H9 (cell line): ENCODE results near the gene RASSF8. TPM values are rescaled to one million over a fixed set of nuclear protein-coding genes. Genes with fewer than 3 reads are reported as not detected.

Source experiments
- DNase-seq: peaks from one replicate; pipeline ENCODE4 v3.0.0-alpha.2; 2017
- H2AFZ ChIP-seq: one replicate; pipeline ENCODE4 v1.6.1; 2013; ENCODE audit warnings: mild to moderate bottlenecking, low read length, control low read depth, moderate library complexity
- H2AK5ac ChIP-seq: 2 replicates; pipeline ENCODE4 v1.6.1; 2013; ENCODE audit warnings: low read length, control low read depth, mixed read lengths; ENCODE audit not compliant: insufficient read length
- H2BK120ac ChIP-seq: one replicate; pipeline ENCODE4 v1.6.1; 2013; ENCODE audit warnings: low read depth, mild to moderate bottlenecking, low read length, control low read depth, inconsistent platforms; ENCODE audit not compliant: poor library complexity, severe bottlenecking
- H2BK12ac ChIP-seq: 2 replicates; pipeline ENCODE4 v1.6.1; 2013; ENCODE audit warnings: low read length, control low read depth, mixed read lengths, low read depth; ENCODE audit not compliant: insufficient read length
- H2BK15ac ChIP-seq: 2 replicates; pipeline ENCODE4 v1.6.1; 2013; ENCODE audit warnings: low read depth, low read length, control low read depth
- H2BK20ac ChIP-seq: one replicate; pipeline ENCODE4 v1.6.1; 2013; ENCODE audit warnings: low read depth, mild to moderate bottlenecking, low read length, control low read depth, inconsistent platforms; ENCODE audit not compliant: poor library complexity, severe bottlenecking
- H2BK5ac ChIP-seq: 2 replicates; pipeline ENCODE4 v1.6.1; 2013; ENCODE audit warnings: low read length, control low read depth, mixed read lengths; ENCODE audit not compliant: insufficient read length
- H3K14ac ChIP-seq: 2 replicates; pipeline ENCODE4 v1.6.1; 2013; ENCODE audit warnings: low read length, control low read depth; ENCODE audit not compliant: insufficient read depth
- H3K18ac ChIP-seq: 2 replicates; pipeline ENCODE4 v1.6.1; 2013; ENCODE audit warnings: low read depth, mild to moderate bottlenecking, mixed read lengths, low read length, control low read depth; ENCODE audit not compliant: insufficient read length
- H3K23ac ChIP-seq: 2 replicates; pipeline ENCODE4 v1.6.1; 2013; ENCODE audit warnings: low read length, control low read depth, mixed read lengths, low read depth; ENCODE audit not compliant: insufficient read length
- H3K23me2 ChIP-seq: 2 replicates; pipeline ENCODE4 v1.6.1; 2013; ENCODE audit warnings: low read depth, mild to moderate bottlenecking, mixed read lengths, low read length, control low read depth; ENCODE audit not compliant: insufficient read length, poor library complexity, severe bottlenecking
- H3K27ac ChIP-seq: 2 replicates; pipeline ENCODE4 v1.5.1; 2013; ENCODE audit warnings: low read length, control low read depth, mixed read lengths, low read depth; ENCODE audit not compliant: insufficient read length
- H3K27me3 ChIP-seq: 2 replicates; pipeline ENCODE4 v1.6.1; 2013; ENCODE audit warnings: low read length, control low read depth, inconsistent platforms; ENCODE audit not compliant: insufficient read depth
- H3K4ac ChIP-seq: 2 replicates; pipeline ENCODE4 v1.6.1; 2013; ENCODE audit warnings: low read depth, mild to moderate bottlenecking, control low read depth, inconsistent platforms, low read length, moderate library complexity
- H3K4me1 ChIP-seq: 2 replicates; pipeline ENCODE4 v1.6.1; 2013; ENCODE audit warnings: low read length, control low read depth, inconsistent platforms; ENCODE audit not compliant: insufficient read depth
- H3K4me2 ChIP-seq: 2 replicates; pipeline ENCODE4 v1.6.1; 2013; ENCODE audit warnings: low read length, control low read depth, mixed read lengths; ENCODE audit not compliant: insufficient read length, insufficient read depth
- H3K56ac ChIP-seq: 2 replicates; pipeline ENCODE4 v1.6.1; 2013; ENCODE audit warnings: low read depth, mild to moderate bottlenecking, mixed read lengths, low read length, control low read depth; ENCODE audit not compliant: insufficient read length
- H3K79me1 ChIP-seq: 2 replicates; pipeline ENCODE4 v1.6.1; 2013; ENCODE audit warnings: low read depth, mild to moderate bottlenecking, moderate library complexity, low read length, control low read depth, inconsistent platforms; ENCODE audit not compliant: insufficient read depth, poor library complexity, severe bottlenecking
- H3K79me2 ChIP-seq: 2 replicates; pipeline ENCODE4 v1.6.1; 2013; ENCODE audit warnings: low read length, control low read depth, inconsistent platforms; ENCODE audit not compliant: insufficient read depth
- H3K9ac ChIP-seq: 2 replicates; pipeline ENCODE4 v1.6.1; 2013; ENCODE audit warnings: low read length, control low read depth, mixed read lengths; ENCODE audit not compliant: insufficient read length; ENCODE audit errors: extremely low read depth
- H3K9me3 ChIP-seq: one replicate; pipeline ENCODE4 v1.6.1; 2013; ENCODE audit warnings: low read depth, low read length, inconsistent platforms; ENCODE audit not compliant: control insufficient read depth
- H3T11ph ChIP-seq: one replicate; pipeline ENCODE4 v1.6.1; 2013; ENCODE audit warnings: mild to moderate bottlenecking, low read length, control low read depth, inconsistent platforms
- H4K20me1 ChIP-seq: one replicate; pipeline ENCODE4 v1.6.1; 2013; ENCODE audit not compliant: control insufficient read depth, insufficient read length, insufficient read depth
- H4K5ac ChIP-seq: 2 replicates; pipeline ENCODE4 v1.6.1; 2013; ENCODE audit warnings: low read depth, mild to moderate bottlenecking, mixed read lengths, low read length, control low read depth; ENCODE audit not compliant: insufficient read length
- H4K8ac ChIP-seq: replicated peaks from 2 replicates; pipeline ENCODE4 v1.6.1; 2013; ENCODE audit warnings: low read length, control low read depth, mixed read lengths, low read depth; ENCODE audit not compliant: insufficient read length
- H4K91ac ChIP-seq: 2 replicates; pipeline ENCODE4 v1.6.1; 2013; ENCODE audit warnings: low read depth, mild to moderate bottlenecking, moderate library complexity, mixed read lengths, low read length, control low read depth; ENCODE audit not compliant: insufficient read length
- H3K27ac Mint-ChIP-seq, 3 experiments: 2 replicates in 2 of 3; 3 replicates in 1 of 3; pipeline ENCODE4 v1.8.0; 2020 to 2021; ENCODE audit warnings: mixed read lengths in 3 of 3, mild to moderate bottlenecking in 1 of 3, moderate library complexity in 1 of 3
- H3K27me3 Mint-ChIP-seq: 2 replicates; pipeline ENCODE4 v1.8.0; 2021; ENCODE audit warnings: low read depth, mild to moderate bottlenecking, moderate library complexity, mixed read lengths
- H3K36me3 Mint-ChIP-seq, 3 experiments: 2 replicates in 2 of 3; 3 replicates in 1 of 3; pipeline ENCODE4 v1.8.0; 2020 to 2021; ENCODE audit warnings: low read depth in 3 of 3, mixed read lengths in 3 of 3; ENCODE audit not compliant: insufficient read depth in 1 of 3
- H3K4me1 Mint-ChIP-seq, 2 experiments: 2 replicates each; pipeline ENCODE4 v1.8.0; 2020; ENCODE audit warnings: mixed read lengths in 2 of 2
- H3K4me3 Mint-ChIP-seq, 2 experiments: 2 replicates in 1 of 2; 3 replicates in 1 of 2; pipeline ENCODE4 v1.8.0; 2020 to 2021; ENCODE audit warnings: mild to moderate bottlenecking in 2 of 2, mixed read lengths in 2 of 2, moderate library complexity in 1 of 2
- H3K9me3 Mint-ChIP-seq, 2 experiments: 2 replicates in 1 of 2; 3 replicates in 1 of 2; pipeline ENCODE4 v1.8.0; 2020; ENCODE audit warnings: mild to moderate bottlenecking in 2 of 2, mixed read lengths in 2 of 2, moderate library complexity in 1 of 2
- CTCF ChIP-seq: fragments of 200-600 bp; sonication (generic); conservative IDR thresholded peaks from 3 replicates; pipeline ENCODE4 v1.8.0; 2021; ENCODE audit warnings: antibody characterized with exemption, mild to moderate bottlenecking
- WGBS: extraction: QIAGEN DNeasy Blood & Tissue Kit; methylation state at CpG from one replicate; pipeline ENCODE4 v1.1.7; 2013; ENCODE audit warnings: missing lambda C conversion rate, low lambda C conversion rate, mixed read lengths; ENCODE audit not compliant: insufficient read length; ENCODE audit errors: extremely low coverage; 5-methylcytosine and 5-hydroxymethylcytosine counted together
- total RNA-seq: library from RNA; stranded (reverse); gene quantifications from 2 replicates; pipeline ENCODE4 v1.2.1, GENCODE V29; 2021

RASSF8 gene
- total RNA-seq, 1 experiment from 2014 or later, result 38.8 TPM

GRCh38 chr12:26022043-26022442 is 63.6 kb downstream of the RASSF8 start:
- H3K4ac ChIP-seq, result no peak overlapping the region
- no peak overlapping the region for H2BK20ac ChIP-seq
- H3K79me2 ChIP-seq, result peaks cover 3% of the 10 kb centered on the region; the same call in 1 of the 2 replicates
- H2BK15ac ChIP-seq, result no peak overlapping the region
- no peak overlapping the region for H3K4me2 ChIP-seq
- H3K27ac ChIP-seq, result no peak overlapping the region
- Mint-ChIP-seq H3K27ac (no peak overlapping the region; a peak in 2 of 7 replicates), H3K4me3 (no peak overlapping the region), H3K4me1 (peaks cover 19 to 21% of the 10 kb centered on the region in 2 experiments), H3K27me3 (no peaks in the 10 kb centered on the region), H3K9me3 (no peaks in the 10 kb centered on the region; a peak in 1 of 5 replicates), H3K36me3 (peaks cover 0 to 4% (median 2%) of the 10 kb centered on the region in 3 experiments; a peak in 4 of 7 replicates)
- no peaks in the 10 kb centered on the region for H3K23me2 ChIP-seq
- H2AFZ ChIP-seq, result no peak overlapping the region
- H4K8ac ChIP-seq, result no peak overlapping the region
- no peaks in the 10 kb centered on the region for H3K79me1 ChIP-seq
- H4K91ac ChIP-seq, result no peak overlapping the region
- peak overlapping the region; percentile 92 for H2AK5ac ChIP-seq
- no peaks in the 10 kb centered on the region for H3K27me3 ChIP-seq
- H4K5ac ChIP-seq, result no peak overlapping the region
- H2BK12ac ChIP-seq, result no peak overlapping the region
- no peak for TF ChIP-seq CTCF
- H2BK120ac ChIP-seq, result no peak overlapping the region
- H3K4me1 ChIP-seq, result no peaks in the 10 kb centered on the region
- no peak overlapping the region for H3K23ac ChIP-seq
- H3K9ac ChIP-seq, result no peak overlapping the region
- H3K9me3 ChIP-seq, result no peaks in the 10 kb centered on the region
- H3T11ph ChIP-seq, result no peak overlapping the region
- H3K56ac ChIP-seq, result no peak overlapping the region
- no peak overlapping the region for H3K14ac ChIP-seq
- no peaks in the 10 kb centered on the region for H4K20me1 ChIP-seq
- H2BK5ac ChIP-seq, result no peak overlapping the region
- DNase-seq, result no peak
- no CpG with 5 or more reads among the region's 3 CpGs for whole genome bisulfite sequencing
- no peak overlapping the region for H3K18ac ChIP-seq
